ENCODE results near the gene NT5M.

Gene NT5M

GRCh38 chr17:17395885-17396284 lies 92.7 kb downstream of the NT5M start:
- DNase-seq, result no peak
